Activated CD8-positive, alpha-beta T cell treated with anti-CD3 and anti-CD28 coated beads for 36 hours (primary cell): ENCODE results near the gene PHF2. TPM values are rescaled to one million over a fixed set of nuclear protein-coding genes. Genes with fewer than 3 reads are reported as not detected.

Source experiments
- ATAC-seq: fragments of 200-7000 bp; cut with Tn5 transposase; one replicate; pipeline ENCODE4 v1.10.0; 2021; ENCODE audit warnings: mild to moderate bottlenecking, moderate library complexity
- CTCF ChIA-PET: fragments of 350-600 bp; sonication (Branson Sonifier 250); formaldehyde crosslinking; loops from one replicate; lab custom pipeline; 2021; ENCODE audit warnings: antibody characterized with exemption; lab: Charles Lee
- POLR2A ChIA-PET: fragments of 350-600 bp; sonication (Branson Sonifier 250); formaldehyde crosslinking; loops from one replicate; lab custom pipeline; 2021; ENCODE audit warnings: antibody characterized with exemption; lab: Charles Lee
- DNase-seq: peaks from one replicate; pipeline ENCODE4 v3.0.0-alpha.2; 2020
- H3K27ac Mint-ChIP-seq: one replicate; pipeline ENCODE4 v1.8.0; 2021; ENCODE audit warnings: mild to moderate bottlenecking, mixed read lengths
- H3K27me3 Mint-ChIP-seq: one replicate; pipeline ENCODE4 v1.8.0; 2021; ENCODE audit warnings: mixed read lengths
- H3K36me3 Mint-ChIP-seq: one replicate; pipeline ENCODE4 v1.8.0; 2021; ENCODE audit warnings: low read depth, mixed read lengths
- H3K4me1 Mint-ChIP-seq: one replicate; pipeline ENCODE4 v1.8.0; 2021; ENCODE audit warnings: low read depth, mixed read lengths
- H3K4me3 Mint-ChIP-seq: one replicate; pipeline ENCODE4 v1.8.0; 2021; ENCODE audit warnings: mild to moderate bottlenecking, moderate library complexity, mixed read lengths
- H3K9me3 Mint-ChIP-seq: one replicate; pipeline ENCODE4 v1.8.0; 2021; ENCODE audit warnings: mixed read lengths
- CTCF ChIP-seq: fragments of 200-600 bp; IDR thresholded peaks from one replicate; pipeline ENCODE4 v1.8.0; 2022; ENCODE audit warnings: antibody characterized with exemption, mild to moderate bottlenecking
- intact Hi-C: fragments of 100-400 bp; cut with micrococcal nuclease; formaldehyde crosslinking; loops from one replicate; pipeline ENCODE4 v1.10.0; 2022
- total RNA-seq, 2 experiments: library from RNA; stranded (reverse); gene quantifications; one replicate each; pipeline ENCODE4 v1.2.3, GENCODE V29; 2021

PHF2 gene
- total RNA-seq, 2 experiments from 2014 or later: 12.9 to 13.1 TPM

DNA sequence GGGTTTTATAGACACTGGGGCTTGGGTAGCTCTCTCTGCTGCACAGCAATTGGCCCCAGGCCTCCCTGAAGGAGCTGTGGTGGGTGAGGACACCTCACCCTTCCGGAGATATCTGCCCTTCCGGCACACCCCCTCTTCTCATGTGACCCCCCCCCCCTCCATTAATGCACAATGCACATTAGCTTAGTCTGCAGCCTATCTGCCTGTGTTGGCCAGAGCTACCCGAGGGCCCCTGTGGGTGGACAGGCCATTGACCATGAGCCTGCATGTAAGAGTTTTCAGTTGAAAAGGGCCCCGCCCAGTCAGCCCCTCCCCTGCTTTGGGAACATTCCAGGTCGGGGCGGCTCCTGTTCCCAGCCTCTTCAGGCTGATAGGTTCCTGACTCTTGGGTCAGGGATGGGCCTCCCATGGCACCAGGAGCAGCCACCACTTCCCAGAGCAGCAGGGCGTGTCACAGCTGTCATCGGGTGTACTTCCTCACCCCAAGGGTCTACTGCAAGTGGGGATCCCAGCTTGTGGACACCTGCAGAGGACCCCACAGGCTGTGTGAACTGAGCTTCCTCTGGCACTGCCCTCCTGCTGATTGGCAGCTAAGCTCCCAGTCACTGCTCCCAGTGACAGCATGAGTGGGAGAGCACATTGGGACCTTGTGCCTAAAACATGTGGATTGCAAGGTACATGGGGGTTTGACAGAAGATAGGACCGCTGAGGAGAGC is 17.8 kb downstream of the PHF2 start:
- ChIA-PET CTCF (interaction anchor here (0.8 kb wide), 1 partner anchor 120 kb away, joined by 3 read pairs; no protein-coding TSS in a partner anchor), POLR2A (no interaction called here)
- H3K9me3 Mint-ChIP-seq: no peaks in the 10 kb centered on the region
- H3K4me1 Mint-ChIP-seq: peaks cover 49% of the 10 kb centered on the region
- ATAC-seq (no peak), DNase-seq (no peak)
- no peak overlapping the region for H3K27ac Mint-ChIP-seq
- no peak overlapping the region for H3K4me3 Mint-ChIP-seq
- H3K36me3 Mint-ChIP-seq: no peaks in the 10 kb centered on the region
- intact Hi-C loops: no loop called here
- no peak for TF ChIP-seq CTCF
- no peaks in the 10 kb centered on the region for H3K27me3 Mint-ChIP-seq

GRCh38 chr9:93595461-93595860 is 19.1 kb downstream of the PHF2 start:
- Mint-ChIP-seq H3K4me3 (no peak overlapping the region), H3K27ac (no peak overlapping the region), H3K27me3 (no peaks in the 10 kb centered on the region), H3K4me1 (peaks cover 51% of the 10 kb centered on the region), H3K9me3 (no peaks in the 10 kb centered on the region), H3K36me3 (no peaks in the 10 kb centered on the region)
- POLR2A ChIA-PET: no interaction called here
- TF ChIP-seq CTCF: no peak
- CTCF ChIA-PET: no interaction called here
- ATAC-seq (no peak), DNase-seq (no peak)
- intact Hi-C loops: no loop called here

- intact Hi-C loops: no loop called here
- ChIA-PET POLR2A (no interaction called here), CTCF (no interaction called here)
- H3K4me3 Mint-ChIP-seq: no peak overlapping the region
- no peaks in the 10 kb centered on the region for H3K36me3 Mint-ChIP-seq
- no peaks in the 10 kb centered on the region for H3K9me3 Mint-ChIP-seq
- no peaks in the 10 kb centered on the region for H3K27me3 Mint-ChIP-seq
- TF ChIP-seq CTCF: no peak
- H3K4me1 Mint-ChIP-seq: peaks cover 52% of the 10 kb centered on the region
- DNase-seq (no peak), ATAC-seq (no peak)
- H3K27ac Mint-ChIP-seq: no peak overlapping the region
These were observed 19.5 kb downstream of the PHF2 start for GRCh38 chr9:93595861-93596365.

GRCh38 chr9:93596399-93596798 is 20.0 kb downstream of the PHF2 start:
- H3K27me3 Mint-ChIP-seq: no peaks in the 10 kb centered on the region
- no peak for DNase-seq
- ATAC-seq: no peak
- H3K9me3 Mint-ChIP-seq: no peaks in the 10 kb centered on the region
- H3K4me1 Mint-ChIP-seq: peaks cover 57% of the 10 kb centered on the region
- no peak overlapping the region for H3K27ac Mint-ChIP-seq
- no peak overlapping the region for H3K4me3 Mint-ChIP-seq
- no peak for TF ChIP-seq CTCF
- POLR2A ChIA-PET: no interaction called here
- H3K36me3 Mint-ChIP-seq: no peaks in the 10 kb centered on the region
- CTCF ChIA-PET: no interaction called here
- intact Hi-C loops: no loop called here

DNA sequence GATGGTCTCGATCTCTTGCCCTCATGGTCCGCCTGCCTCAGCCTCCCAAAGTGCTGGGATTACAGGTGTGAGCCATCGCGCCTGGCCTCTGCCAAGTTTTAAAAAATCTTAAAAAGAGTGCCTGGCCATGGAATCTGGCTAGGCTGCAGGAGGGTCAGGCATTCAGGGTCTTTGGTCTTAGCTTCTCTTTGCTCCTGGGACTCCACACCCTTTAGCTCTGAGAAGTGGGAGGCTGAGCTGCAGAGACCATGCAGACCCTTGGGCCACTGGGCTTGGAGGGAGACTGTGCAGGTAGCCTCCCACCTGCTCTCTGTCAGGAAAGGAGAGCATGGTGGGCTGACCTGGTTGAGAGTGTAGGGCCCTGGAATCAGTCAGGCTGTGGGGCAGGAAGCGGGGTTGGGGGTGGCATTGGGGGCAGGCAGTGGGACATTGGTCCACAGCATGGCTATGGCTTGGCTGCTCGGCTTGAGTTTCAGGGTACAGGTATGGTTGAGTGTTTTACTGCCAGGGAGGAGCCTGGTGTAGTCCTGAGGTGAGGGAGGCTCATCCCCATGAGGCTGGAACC is 20.8 kb downstream of the PHF2 start:
- Mint-ChIP-seq H3K36me3 (no peaks in the 10 kb centered on the region), H3K27me3 (no peaks in the 10 kb centered on the region), H3K9me3 (no peaks in the 10 kb centered on the region), H3K4me1 (peaks cover 59% of the 10 kb centered on the region), H3K27ac (no peak overlapping the region), H3K4me3 (no peak overlapping the region)
- POLR2A ChIA-PET: no interaction called here
- TF ChIP-seq CTCF: no peak
- DNase-seq (no peak), ATAC-seq (no peak)
- CTCF ChIA-PET: no interaction called here
- intact Hi-C loops: no loop called here
